HEK293T (cell line): ENCODE data around the gene RMDN2.
"Not testable (repeated sequence)": the region's sequence is repeated elsewhere in the genome, so short reads cannot be mapped to it uniquely, and the experiment has no call there.

Experiments used
- CTCF ChIA-PET: fragments of 350-600 bp; formaldehyde crosslinking; extraction: SDS; loops from one replicate; lab custom pipeline; 2021; ENCODE audit warnings: antibody characterized with exemption, inconsistent platforms; lab: Yijun Ruan, JAX
- POLR2A ChIA-PET: fragments of 350-600 bp; formaldehyde crosslinking; extraction: SDS; loops from one replicate; lab custom pipeline; 2020; ENCODE audit warnings: antibody characterized with exemption, inconsistent platforms; lab: Yijun Ruan, JAX
- DNase-seq: peaks from one replicate; pipeline ENCODE4 v3.0.0; 2012; ENCODE audit warnings: mixed read lengths; ENCODE audit errors: extremely low spot score
- ARNT ChIP-seq: fragments of 450-650 bp; IDR thresholded peaks from 2 replicates; pipeline ENCODE4 v1.6.1; 2017; ENCODE audit warnings: mild to moderate bottlenecking
- BHLHE40 ChIP-seq: fragments of 450-650 bp; IDR thresholded peaks from 2 replicates; pipeline ENCODE4 v1.6.1; 2016; ENCODE audit warnings: mild to moderate bottlenecking, moderate library complexity, borderline replicate concordance
- CTBP1 ChIP-seq: fragments of 450-650 bp; IDR thresholded peaks from 2 replicates; pipeline ENCODE4 v1.6.1; 2016; ENCODE audit warnings: borderline replicate concordance
- ELF4 ChIP-seq: fragments of 450-650 bp; IDR thresholded peaks from 2 replicates; pipeline ENCODE4 v1.6.1; 2017; ENCODE audit warnings: antibody characterized with exemption
- FOXA1 ChIP-seq: fragments of 450-650 bp; IDR thresholded peaks from 2 replicates; pipeline ENCODE4 v1.6.1; 2016; ENCODE audit warnings: mild to moderate bottlenecking
- FOXK2 ChIP-seq: fragments of 450-650 bp; IDR thresholded peaks from 2 replicates; pipeline ENCODE4 v1.6.1; 2016; ENCODE audit warnings: mild to moderate bottlenecking
- FOXM1 ChIP-seq: fragments of 450-650 bp; IDR thresholded peaks from 2 replicates; pipeline ENCODE4 v1.6.1; 2017; ENCODE audit warnings: mild to moderate bottlenecking, borderline replicate concordance
- HDGF ChIP-seq: fragments of 450-650 bp; IDR thresholded peaks from 2 replicates; pipeline ENCODE4 v1.6.1; 2017; ENCODE audit warnings: antibody characterized with exemption, borderline replicate concordance
- L3MBTL2 ChIP-seq: fragments of 450-650 bp; conservative IDR thresholded peaks from 2 replicates; pipeline ENCODE4 v1.6.1; 2016; ENCODE audit warnings: mild to moderate bottlenecking
- LEF1 ChIP-seq: fragments of 450-650 bp; IDR thresholded peaks from 2 replicates; pipeline ENCODE4 v1.6.1; 2017; ENCODE audit warnings: mild to moderate bottlenecking, borderline replicate concordance
- NFRKB ChIP-seq: fragments of 450-650 bp; IDR thresholded peaks from 2 replicates; pipeline ENCODE4 v1.6.1; 2016; ENCODE audit warnings: mild to moderate bottlenecking, moderate library complexity
- PKNOX1 ChIP-seq: fragments of 450-650 bp; IDR thresholded peaks from 2 replicates; pipeline ENCODE4 v1.6.1; 2016
- SP1 ChIP-seq: fragments of 450-650 bp; IDR thresholded peaks from 2 replicates; pipeline ENCODE4 v1.6.1; 2017
- SUZ12 ChIP-seq: fragments of 450-650 bp; IDR thresholded peaks from 2 replicates; pipeline ENCODE4 v1.6.1; 2016; ENCODE audit warnings: mild to moderate bottlenecking
- TARDBP ChIP-seq: fragments of 450-650 bp; IDR thresholded peaks from 2 replicates; pipeline ENCODE4 v1.6.1; 2016
- ZNF384 ChIP-seq: fragments of 450-650 bp; IDR thresholded peaks from 2 replicates; pipeline ENCODE4 v1.6.1; 2016

The RMDN2 gene

DNA sequence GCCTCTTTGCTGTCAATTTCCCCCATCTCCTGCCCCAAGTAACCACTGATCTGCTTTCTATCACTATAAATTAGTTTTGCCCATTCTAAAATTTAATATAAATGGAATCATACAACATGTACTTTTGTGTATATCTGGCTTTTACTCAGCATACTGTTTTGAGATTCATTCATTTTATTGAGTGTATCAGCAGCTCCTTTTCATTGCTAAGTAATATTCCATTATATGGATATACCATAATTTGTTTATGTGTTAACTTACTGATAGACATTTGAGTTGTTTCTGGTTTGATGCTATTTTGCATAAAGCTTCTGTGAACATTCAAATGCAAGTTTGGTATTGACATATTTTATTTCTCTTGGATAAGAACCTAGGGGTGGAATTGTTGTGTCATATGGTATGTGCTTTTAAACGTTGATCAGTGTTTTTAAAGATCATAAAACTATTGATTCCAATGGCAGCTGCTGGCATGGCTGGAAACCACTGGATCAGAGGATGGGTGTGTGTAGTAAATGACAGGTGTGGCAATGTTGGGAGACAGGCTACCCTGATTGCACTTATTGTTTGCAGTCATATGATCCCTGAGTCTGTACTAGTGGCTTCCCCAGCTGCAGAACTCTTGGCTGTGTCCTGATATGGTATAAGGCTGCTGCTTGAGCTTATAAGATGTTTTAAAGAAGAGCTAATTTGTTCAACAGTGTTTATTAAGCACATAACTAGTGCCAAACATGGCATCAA, 75.6 kb downstream of the RMDN2 start:
- ChIA-PET CTCF (no interaction called here), POLR2A (no interaction called here)
- TF ChIP-seq CTBP1 (no peak), L3MBTL2 (no peak), PKNOX1 (no peak), NFRKB (no peak), SUZ12 (no peak), TARDBP (no peak), ZNF384 (no peak), ARNT (no peak), BHLHE40 (no peak), LEF1 (no peak)
- DNase-seq: no peak

DNA sequence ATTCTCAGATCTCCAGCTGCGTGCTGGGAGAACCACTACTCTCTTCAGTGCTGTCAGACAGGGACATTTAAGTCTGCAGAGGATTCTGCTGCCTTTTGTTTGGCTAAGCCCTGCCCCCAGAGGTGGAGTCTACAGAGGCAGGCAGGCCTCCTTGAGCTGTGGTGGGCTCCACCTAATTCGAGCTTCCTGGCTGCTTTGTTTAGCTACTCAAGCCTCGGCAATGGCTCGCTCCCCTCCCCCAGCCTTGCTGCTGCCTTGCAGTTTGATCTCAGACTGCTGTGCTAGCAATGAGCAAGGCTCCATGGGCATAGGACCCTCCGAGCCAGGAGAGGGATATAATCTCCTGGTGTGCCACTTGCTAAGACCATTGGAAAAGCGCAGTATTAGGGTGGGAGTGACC, 85.1 kb downstream of the RMDN2 start:
- POLR2A ChIA-PET, DNase-seq, CTCF ChIA-PET: not testable (repeated sequence)

- DNase-seq: no peak
- POLR2A ChIA-PET: no interaction called here
- TF ChIP-seq L3MBTL2: no peak
- TF ChIP-seq ELF4: no peak
- no peak for TF ChIP-seq SP1
- TF ChIP-seq PKNOX1: no peak
- no peak for TF ChIP-seq LEF1
- TF ChIP-seq HDGF: no peak
- TF ChIP-seq CTBP1: no peak
- no peak for TF ChIP-seq TARDBP
- TF ChIP-seq SUZ12: no peak
- CTCF ChIA-PET: no interaction called here
Measured at GRCh38 chr2:38010995-38011394, 85.9 kb downstream of the RMDN2 start.

DNA sequence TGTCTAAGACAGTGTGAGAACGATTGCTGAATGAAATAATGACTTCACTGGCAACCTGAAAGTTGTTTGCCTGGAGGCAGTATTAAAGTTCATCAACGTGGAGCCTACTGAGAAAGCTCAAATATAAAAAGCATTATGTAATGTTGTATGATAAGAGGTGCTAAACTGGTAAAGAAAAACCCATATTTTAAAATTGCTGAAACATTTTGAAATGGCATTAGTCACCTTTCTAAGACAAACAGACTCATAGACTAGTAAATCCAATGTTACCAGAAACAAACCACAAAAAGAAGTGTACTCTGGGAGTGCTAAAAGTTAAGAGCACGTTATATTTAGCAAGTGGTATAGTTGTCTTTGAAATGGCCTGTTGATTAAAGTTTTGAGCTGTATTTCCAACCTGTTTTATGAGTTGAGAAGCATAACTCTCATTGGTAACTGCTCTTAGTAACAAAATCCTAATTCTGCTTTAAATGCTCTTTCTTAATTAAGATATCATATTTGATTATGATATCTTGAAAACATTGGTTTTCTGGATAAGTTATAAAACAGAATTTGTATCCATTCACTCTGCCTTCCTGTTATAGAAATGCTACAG, 88.2 kb downstream of the RMDN2 start:
- ChIA-PET POLR2A (interaction anchor here (1.3 kb wide), 1 partner anchor 64 kb away, joined by 4 read pairs; no protein-coding TSS in a partner anchor), CTCF (no interaction called here)
- no peak for DNase-seq
- TF ChIP-seq BHLHE40: no peak
- TF ChIP-seq CTBP1: no peak
- TF ChIP-seq L3MBTL2: no peak
- TF ChIP-seq FOXM1: no peak
- no peak for TF ChIP-seq HDGF
- TF ChIP-seq ELF4: no peak
- TF ChIP-seq ARNT: no peak
- no peak for TF ChIP-seq PKNOX1
- TF ChIP-seq TARDBP: no peak
- no peak for TF ChIP-seq FOXK2
- TF ChIP-seq ZNF384: no peak
- TF ChIP-seq FOXA1: no peak
- no peak for TF ChIP-seq LEF1

DNA sequence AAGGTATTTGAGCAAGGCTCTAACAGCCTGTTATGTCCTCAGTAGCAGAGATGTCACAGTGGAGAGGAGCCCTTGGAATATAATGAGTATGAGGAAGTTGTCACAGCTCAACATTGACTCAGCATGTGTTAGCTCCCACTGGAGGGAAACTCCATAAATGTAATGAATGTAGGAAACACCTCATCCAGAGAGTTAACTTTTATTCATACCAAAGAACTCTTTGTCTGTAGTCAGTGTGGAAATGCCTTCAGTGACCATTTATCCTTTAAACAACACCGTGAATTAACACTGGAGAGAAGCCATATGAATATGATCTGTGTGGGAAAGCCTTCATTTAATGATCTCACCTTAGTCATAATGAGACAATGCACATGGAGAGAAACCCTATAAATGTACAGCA, 91.1 kb downstream of the RMDN2 start:
- TF ChIP-seq PKNOX1 (no peak), FOXA1 (no peak), BHLHE40 (no peak), ELF4 (no peak)
- DNase-seq: no peak
- POLR2A ChIA-PET: no interaction called here
- CTCF ChIA-PET: no interaction called here

- no peak for DNase-seq
- POLR2A ChIA-PET: no interaction called here
- CTCF ChIA-PET: no interaction called here
- TF ChIP-seq ZNF384: no peak
Measured at GRCh38 chr2:38017836-38018235, 92.7 kb downstream of the RMDN2 start.

DNA sequence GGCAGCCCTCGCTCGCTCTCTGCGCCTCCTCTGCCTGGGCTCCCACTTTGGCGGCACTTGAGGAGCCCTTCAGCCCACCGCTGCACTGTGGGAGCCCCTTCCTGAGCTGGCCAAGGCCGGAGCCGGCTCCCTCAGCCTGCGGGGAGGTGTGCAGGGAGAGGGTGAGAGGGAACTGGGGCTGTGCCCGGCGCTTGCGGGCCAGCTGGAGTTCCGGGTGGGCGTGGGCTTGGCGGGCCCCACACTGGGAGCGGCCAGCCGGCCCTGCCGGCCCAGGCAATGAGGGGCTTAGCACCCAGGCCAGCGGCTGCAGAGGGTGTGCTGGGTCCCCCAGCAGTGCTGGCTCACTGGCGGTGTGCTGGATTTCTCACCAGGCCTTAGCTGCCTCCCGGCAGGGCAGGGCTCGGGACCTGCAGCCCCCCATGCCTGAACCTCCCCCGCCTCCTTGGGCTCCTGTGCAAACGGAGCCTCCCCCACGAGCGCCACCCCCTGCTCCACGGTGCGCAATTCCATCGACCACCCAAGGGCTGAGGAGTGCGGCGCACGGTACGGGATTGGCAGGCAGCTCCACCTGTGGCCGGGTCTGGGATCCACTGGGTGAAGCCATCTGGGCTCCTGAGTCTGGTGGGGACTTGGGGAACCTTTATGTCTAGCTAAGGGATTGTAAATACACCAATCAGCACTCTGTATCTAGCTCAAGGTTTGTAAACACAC, 95.4 kb downstream of the RMDN2 start:
- POLR2A ChIA-PET, DNase-seq, CTCF ChIA-PET: not testable (repeated sequence)
